Stomach (tissue), 4 donors: ENCODE results near the gene EDN1.

Experiments
- EP300 ChIP-seq: sonication (generic); formaldehyde crosslinking; IDR thresholded peaks from one replicate; pipeline ENCODE4 v1.6.1; 2017; ENCODE audit warnings: antibody characterized with exemption
- POLR2A ChIP-seq, 4 donors: fragments of 450-650 bp; IDR thresholded peaks; one replicate each; pipeline ENCODE4 v1.6.1; 2016; ENCODE audit warnings: antibody characterized with exemption in 4 of 4, control low read depth in 2 of 4, mild to moderate bottlenecking in 1 of 4, moderate library complexity in 1 of 4
- POLR2AphosphoS5 ChIP-seq, 3 donors: sonication (generic); formaldehyde crosslinking; IDR thresholded peaks; one replicate each; pipeline ENCODE4 v1.6.1; 2016; ENCODE audit warnings: antibody characterized with exemption in 3 of 3
- TF ChIP-seq, protein P1 (sequence below), 7 experiments: fragments of 450-650 bp in 4 of 7; fragments of 200-600 bp in 3 of 7; sonication (generic) in 3 of 7; IDR thresholded peaks; one replicate each; pipeline ENCODE4 v1.5.1; 2016 to 2019; ENCODE audit warnings: antibody characterized with exemption in 7 of 7, control low read depth in 2 of 7, mild to moderate bottlenecking in 1 of 7

DNA sequence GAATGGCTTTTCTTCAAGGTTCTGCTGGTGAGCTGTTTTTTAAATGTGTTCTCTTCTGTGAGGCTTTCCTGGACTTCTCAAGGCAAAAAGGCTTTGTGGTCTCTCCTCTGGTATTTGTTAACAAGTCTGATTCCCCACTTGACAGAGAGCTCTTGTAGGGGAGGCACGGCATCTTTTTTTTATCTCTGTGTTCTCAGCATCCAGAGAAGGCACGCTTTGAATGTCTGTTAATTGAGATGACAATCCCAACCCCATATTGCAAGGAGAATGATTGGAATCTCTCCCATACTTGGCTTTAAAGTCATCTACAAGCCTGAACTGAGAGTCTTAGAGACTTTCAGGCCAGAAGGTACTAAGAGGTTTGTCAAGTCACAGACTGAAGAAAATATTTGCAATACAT, 22.6 kb downstream of the EDN1 start:
- TF ChIP-seq, protein P1, sequence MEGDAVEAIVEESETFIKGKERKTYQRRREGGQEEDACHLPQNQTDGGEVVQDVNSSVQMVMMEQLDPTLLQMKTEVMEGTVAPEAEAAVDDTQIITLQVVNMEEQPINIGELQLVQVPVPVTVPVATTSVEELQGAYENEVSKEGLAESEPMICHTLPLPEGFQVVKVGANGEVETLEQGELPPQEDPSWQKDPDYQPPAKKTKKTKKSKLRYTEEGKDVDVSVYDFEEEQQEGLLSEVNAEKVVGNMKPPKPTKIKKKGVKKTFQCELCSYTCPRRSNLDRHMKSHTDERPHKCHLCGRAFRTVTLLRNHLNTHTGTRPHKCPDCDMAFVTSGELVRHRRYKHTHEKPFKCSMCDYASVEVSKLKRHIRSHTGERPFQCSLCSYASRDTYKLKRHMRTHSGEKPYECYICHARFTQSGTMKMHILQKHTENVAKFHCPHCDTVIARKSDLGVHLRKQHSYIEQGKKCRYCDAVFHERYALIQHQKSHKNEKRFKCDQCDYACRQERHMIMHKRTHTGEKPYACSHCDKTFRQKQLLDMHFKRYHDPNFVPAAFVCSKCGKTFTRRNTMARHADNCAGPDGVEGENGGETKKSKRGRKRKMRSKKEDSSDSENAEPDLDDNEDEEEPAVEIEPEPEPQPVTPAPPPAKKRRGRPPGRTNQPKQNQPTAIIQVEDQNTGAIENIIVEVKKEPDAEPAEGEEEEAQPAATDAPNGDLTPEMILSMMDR (IDR thresholded peaks at IDR 0.05): no peak
- TF ChIP-seq POLR2A (IDR thresholded peaks at IDR 0.05) (no peak), POLR2AphosphoS5 (IDR thresholded peaks at IDR 0.05) (no peak), EP300 (no peak)
